ENCODE data around the gene FANCI. TPM values are rescaled to one million over a fixed set of nuclear protein-coding genes. Genes with fewer than 3 reads are reported as not detected.

FANCI gene
- total RNA-seq, 4 donors from 2014 or later, result 1.0 to 40.4 (median 3.5) TPM

DNA sequence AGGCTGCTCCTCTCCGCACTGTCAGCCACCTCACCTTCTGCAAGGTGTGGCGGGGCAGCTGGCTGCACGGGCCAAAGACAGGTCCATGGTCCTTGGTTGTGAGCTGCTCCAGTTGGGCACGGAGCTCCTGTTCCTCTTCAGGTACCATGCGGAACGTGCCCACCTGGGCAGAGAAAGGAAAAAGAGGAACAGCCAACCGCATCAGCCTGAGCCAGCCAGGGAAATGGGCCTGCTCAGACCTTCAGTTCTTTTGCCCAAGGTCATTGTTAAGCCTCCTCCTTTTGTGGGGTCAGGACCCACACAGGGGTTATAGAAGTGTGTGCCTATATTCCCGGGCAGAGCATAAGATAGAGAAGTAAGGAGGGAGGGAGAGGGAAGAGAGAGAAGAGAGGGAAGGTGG is 25.2 kb upstream of the FANCI start:
- Histone ChIP-seq H3K4me1 (no peaks in the 10 kb centered on the region), H3K27me3 (no peaks in the 10 kb centered on the region), H3K9me3 (no peaks in the 10 kb centered on the region), H3K36me3 (no peaks in the 10 kb centered on the region), H3K27ac (no peak overlapping the region), H3K4me3 (no peak overlapping the region)
- TF ChIP-seq POLR2A (IDR thresholded peaks at IDR 0.05), result no peak
- TF ChIP-seq CTCF (IDR thresholded peaks at IDR 0.05), result no peak
- intact Hi-C loops (cut with DNase I; ENCODE audit: low total_unique reads), result no loop called here
- no peak for DNase-seq

DNA sequence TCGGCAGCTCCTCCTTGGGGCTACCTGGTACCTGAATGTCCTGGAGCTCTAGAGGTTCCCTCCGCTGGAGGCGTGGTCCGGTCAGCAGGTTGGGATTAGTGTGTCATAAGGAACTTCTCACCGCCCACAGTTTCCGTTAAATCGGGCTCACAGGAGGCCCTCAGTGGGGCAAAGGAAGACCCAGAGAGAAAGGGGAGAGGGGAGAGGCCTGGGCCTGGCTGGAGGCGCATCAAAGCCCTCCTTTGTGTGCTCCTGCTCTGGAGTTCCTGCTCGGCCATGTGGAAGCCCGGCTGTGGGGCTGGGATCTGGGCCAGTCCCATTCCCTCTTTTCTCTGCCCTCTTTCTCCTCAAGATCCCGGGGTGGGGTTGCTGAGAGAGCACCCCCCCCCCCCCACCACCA is 22.2 kb upstream of the FANCI start, which contains the start of gene RLBP1:
TSS of gene RLBP1 (minus strand) at position 37 of the 400 bp plus-strand sequence. CDS start 2,604 bp downstream, outside the sequence.
- TF ChIP-seq CTCF (IDR thresholded peaks at IDR 0.05) (no peak), POLR2A (IDR thresholded peaks at IDR 0.05) (no peak)
- H3K4me3 ChIP-seq, result no peak within 1 kb of the TSS
- no peaks in the 10 kb centered on the region for H3K9me3 ChIP-seq
- intact Hi-C loops (cut with DNase I; ENCODE audit: low total_unique reads), result no loop called here
- H3K36me3 ChIP-seq, result no peaks in the 10 kb centered on the region
- H3K4me1 ChIP-seq, result no peaks in the 10 kb centered on the region
- H3K27ac ChIP-seq, result no peak within 1 kb of the TSS
- DNase-seq, result no peak
- no peaks in the 10 kb centered on the region for H3K27me3 ChIP-seq

- Histone ChIP-seq H3K36me3 (no peaks in the 10 kb centered on the region), H3K4me1 (no peaks in the 10 kb centered on the region), H3K4me3 (no peak overlapping the region), H3K27ac (no peak overlapping the region), H3K9me3 (no peaks in the 10 kb centered on the region), H3K27me3 (no peaks in the 10 kb centered on the region)
- no peak for TF ChIP-seq CTCF (IDR thresholded peaks at IDR 0.05)
- no peak for TF ChIP-seq POLR2A (IDR thresholded peaks at IDR 0.05)
- intact Hi-C loops (cut with DNase I; ENCODE audit: low total_unique reads), result no loop called here
- no peak for DNase-seq
Observed at GRCh38 chr15:89225588-89225987, 18.2 kb upstream of the FANCI start.

DNA sequence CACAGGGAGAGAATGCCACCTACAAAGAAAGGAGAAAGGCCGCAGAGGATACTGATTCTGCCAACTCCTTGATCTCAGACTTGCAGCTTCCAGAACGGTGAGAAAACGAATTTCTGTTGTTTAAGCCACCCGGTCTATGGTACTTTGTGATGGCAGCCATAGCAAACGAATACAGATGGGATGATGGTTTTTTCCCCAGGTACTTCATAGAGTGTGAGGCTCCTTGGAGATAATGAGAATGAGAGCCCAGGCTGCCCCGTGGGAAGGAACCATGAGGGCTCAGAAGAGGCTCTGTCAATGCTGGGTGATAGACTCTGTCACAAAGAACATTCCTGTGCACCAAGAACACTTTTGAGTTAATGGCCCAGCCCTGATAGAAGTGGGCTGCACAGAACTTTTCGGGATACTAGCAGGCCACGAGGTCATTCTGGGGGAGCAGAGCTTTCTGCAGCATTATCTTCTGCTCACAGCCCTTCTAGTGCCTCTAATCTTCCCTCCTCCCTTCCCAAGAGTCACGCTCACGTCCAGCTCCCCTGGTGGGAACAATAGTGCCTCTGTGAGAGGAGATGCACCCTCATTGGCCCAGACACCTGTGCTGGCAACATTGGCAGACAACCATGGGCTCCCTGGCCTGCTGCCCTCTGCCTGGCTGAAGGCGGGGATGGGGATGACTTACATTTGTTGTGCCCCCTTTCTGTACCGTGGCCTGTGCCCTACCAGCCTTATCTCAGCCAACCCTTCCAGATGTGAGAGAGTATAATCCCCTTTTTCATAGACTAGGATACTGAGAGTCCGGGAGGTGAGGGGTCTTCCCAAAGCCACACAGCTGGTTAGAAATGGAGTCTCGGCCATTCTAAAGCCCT is 17.2 kb upstream of the FANCI start:
- Histone ChIP-seq H3K27me3 (no peaks in the 10 kb centered on the region), H3K4me3 (no peak overlapping the region), H3K9me3 (no peaks in the 10 kb centered on the region), H3K4me1 (no peaks in the 10 kb centered on the region), H3K36me3 (no peaks in the 10 kb centered on the region), H3K27ac (no peak overlapping the region)
- DNase-seq, result no peak
- TF ChIP-seq CTCF (IDR thresholded peaks at IDR 0.05) (no peak), POLR2A (IDR thresholded peaks at IDR 0.05) (no peak)
- intact Hi-C loops (cut with DNase I; ENCODE audit: low total_unique reads), result no loop called here

GRCh38 chr15:89227425-89227824 is 16.4 kb upstream of the FANCI start:
- H3K4me1 ChIP-seq, result no peaks in the 10 kb centered on the region
- intact Hi-C loops (cut with DNase I; ENCODE audit: low total_unique reads), result no loop called here
- DNase-seq, result no peak
- H3K27ac ChIP-seq, result no peak overlapping the region
- no peaks in the 10 kb centered on the region for H3K27me3 ChIP-seq
- no peaks in the 10 kb centered on the region for H3K36me3 ChIP-seq
- no peaks in the 10 kb centered on the region for H3K9me3 ChIP-seq
- no peak for TF ChIP-seq CTCF (IDR thresholded peaks at IDR 0.05)
- no peak for TF ChIP-seq POLR2A (IDR thresholded peaks at IDR 0.05)
- no peak overlapping the region for H3K4me3 ChIP-seq

All from uterus (tissue), 4 donors.